Mucosa of rectum (tissue), 2 donors: ENCODE results near the gene PIF1.

ENCODE experiments used
- H3K27ac ChIP-seq, 2 donors: one replicate each; pipeline ENCODE4 v1.7.0; 2013; ENCODE audit warnings: inconsistent platforms in 2 of 2, low read depth in 2 of 2, low read length in 2 of 2
- H3K27me3 ChIP-seq, 2 donors: one replicate each; pipeline ENCODE4 v1.7.0; 2013; ENCODE audit warnings: low read length in 2 of 2; ENCODE audit not compliant: control insufficient read depth in 2 of 2, insufficient read depth in 2 of 2
- H3K36me3 ChIP-seq, 2 donors: one replicate each; pipeline ENCODE4 v1.7.0; 2013; ENCODE audit warnings: low read length in 2 of 2; ENCODE audit not compliant: control insufficient read depth in 2 of 2, insufficient read depth in 2 of 2
- H3K4me1 ChIP-seq, 2 donors: one replicate each; pipeline ENCODE4 v1.7.0; 2013; ENCODE audit warnings: low read length in 2 of 2, mild to moderate bottlenecking in 1 of 2; ENCODE audit not compliant: control insufficient read depth in 2 of 2, insufficient read depth in 2 of 2
- H3K4me3 ChIP-seq, 2 donors: one replicate each; pipeline ENCODE4 v1.7.0; 2013; ENCODE audit warnings: low read length in 2 of 2
- H3K9ac ChIP-seq, 2 donors: one replicate each; pipeline ENCODE4 v1.7.0; 2013; ENCODE audit warnings: low read length in 2 of 2, low read depth in 1 of 2, mild to moderate bottlenecking in 1 of 2
- H3K9me3 ChIP-seq, 2 donors: one replicate each; pipeline ENCODE4 v1.7.0; 2013; ENCODE audit warnings: low read length in 2 of 2; ENCODE audit not compliant: control insufficient read depth in 2 of 2
- donor health status: healthy.
- donor health status: Normal muscosa, but diverticular disease.

The PIF1 gene, protein sequence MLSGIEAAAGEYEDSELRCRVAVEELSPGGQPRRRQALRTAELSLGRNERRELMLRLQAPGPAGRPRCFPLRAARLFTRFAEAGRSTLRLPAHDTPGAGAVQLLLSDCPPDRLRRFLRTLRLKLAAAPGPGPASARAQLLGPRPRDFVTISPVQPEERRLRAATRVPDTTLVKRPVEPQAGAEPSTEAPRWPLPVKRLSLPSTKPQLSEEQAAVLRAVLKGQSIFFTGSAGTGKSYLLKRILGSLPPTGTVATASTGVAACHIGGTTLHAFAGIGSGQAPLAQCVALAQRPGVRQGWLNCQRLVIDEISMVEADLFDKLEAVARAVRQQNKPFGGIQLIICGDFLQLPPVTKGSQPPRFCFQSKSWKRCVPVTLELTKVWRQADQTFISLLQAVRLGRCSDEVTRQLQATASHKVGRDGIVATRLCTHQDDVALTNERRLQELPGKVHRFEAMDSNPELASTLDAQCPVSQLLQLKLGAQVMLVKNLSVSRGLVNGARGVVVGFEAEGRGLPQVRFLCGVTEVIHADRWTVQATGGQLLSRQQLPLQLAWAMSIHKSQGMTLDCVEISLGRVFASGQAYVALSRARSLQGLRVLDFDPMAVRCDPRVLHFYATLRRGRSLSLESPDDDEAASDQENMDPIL

DNA sequence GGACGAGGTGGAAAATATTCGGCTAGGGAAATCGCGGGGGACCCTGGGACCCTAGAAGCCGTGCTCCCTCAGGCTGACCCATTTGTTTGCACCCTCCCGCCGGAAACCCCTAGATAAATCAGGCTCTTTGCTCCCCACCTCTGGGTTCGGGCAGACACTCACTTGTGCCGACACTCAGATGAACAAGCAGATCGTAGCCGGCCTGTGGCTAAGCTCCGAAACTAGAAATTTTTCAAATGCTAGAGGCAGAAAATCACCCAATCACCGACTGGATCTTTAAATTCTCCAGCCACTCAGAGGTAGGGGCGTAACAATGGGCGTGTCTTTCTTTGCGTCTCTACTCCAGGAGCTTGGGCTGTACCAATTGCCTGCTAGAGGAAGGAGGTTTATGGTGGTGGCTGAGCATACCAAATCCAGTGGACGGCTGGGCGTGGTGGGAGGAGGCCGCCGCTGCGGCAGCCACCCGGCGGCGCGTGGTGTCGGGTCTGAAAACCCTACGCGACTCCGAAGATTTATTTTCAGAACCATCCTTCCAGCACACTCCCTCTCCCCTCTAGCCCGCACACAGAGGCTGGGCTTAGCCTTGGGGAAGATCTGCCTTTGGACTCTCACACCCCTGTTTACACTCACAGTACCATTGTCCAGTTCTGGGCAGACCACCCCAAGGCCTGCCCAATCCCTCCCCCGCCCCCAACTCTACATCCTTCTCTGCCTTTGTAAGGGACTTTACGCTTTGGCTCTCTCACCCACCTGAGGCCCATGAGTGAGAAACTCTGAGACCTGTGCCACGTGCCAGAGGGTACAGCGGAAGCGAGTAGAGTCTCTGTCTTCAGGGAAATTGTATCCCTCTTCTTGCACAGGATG lies at the start of gene PIF1:
TSS of gene PIF1 (minus strand) at position 217 of the 864 bp plus-strand sequence. CDS start 1,312 bp downstream, outside the sequence.
- peak within 1 kb of the TSS; percentile 11 to 72 for H3K27ac ChIP-seq
- H3K36me3 ChIP-seq = no peaks in the 10 kb centered on the region
- peak within 1 kb of the TSS; percentile 65 to 82 for H3K4me3 ChIP-seq
- H3K9me3 ChIP-seq = no peaks in the 10 kb centered on the region
- H3K4me1 ChIP-seq = peaks cover 15 to 18% of the 10 kb centered on the region in 2 donors
- peak within 1 kb of the TSS; percentile 42 to 57 for H3K9ac ChIP-seq
- H3K27me3 ChIP-seq = peaks cover 0 to 4% of the 10 kb centered on the region in 2 donors

DNA sequence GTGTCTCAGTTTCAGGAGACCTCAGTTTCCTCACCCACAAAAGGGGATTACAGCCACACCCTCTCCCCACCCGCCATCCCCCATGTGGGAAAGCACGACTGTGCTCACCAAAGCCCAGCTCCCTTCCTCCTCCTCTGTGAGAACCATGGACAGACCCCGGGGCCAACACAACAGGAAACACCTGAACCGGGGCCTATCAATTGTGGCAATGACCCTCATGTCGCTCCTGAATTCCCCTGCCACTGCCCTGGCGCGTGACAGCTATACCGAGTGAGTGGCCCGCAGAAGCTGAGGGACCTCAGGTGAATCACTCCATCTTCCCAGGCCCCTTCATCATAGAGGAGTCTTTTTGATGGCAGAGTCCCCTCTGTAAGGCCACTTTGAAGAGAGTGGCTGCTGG lies 44.9 kb upstream of the PIF1 start:
- Histone ChIP-seq H3K9ac (no peak overlapping the region), H3K4me1 (no peaks in the 10 kb centered on the region), H3K27me3 (no peaks in the 10 kb centered on the region), H3K27ac (no peak overlapping the region), H3K9me3 (no peaks in the 10 kb centered on the region), H3K4me3 (no peak overlapping the region), H3K36me3 (peaks cover 0 to 7% of the 10 kb centered on the region in 2 donors)

DNA sequence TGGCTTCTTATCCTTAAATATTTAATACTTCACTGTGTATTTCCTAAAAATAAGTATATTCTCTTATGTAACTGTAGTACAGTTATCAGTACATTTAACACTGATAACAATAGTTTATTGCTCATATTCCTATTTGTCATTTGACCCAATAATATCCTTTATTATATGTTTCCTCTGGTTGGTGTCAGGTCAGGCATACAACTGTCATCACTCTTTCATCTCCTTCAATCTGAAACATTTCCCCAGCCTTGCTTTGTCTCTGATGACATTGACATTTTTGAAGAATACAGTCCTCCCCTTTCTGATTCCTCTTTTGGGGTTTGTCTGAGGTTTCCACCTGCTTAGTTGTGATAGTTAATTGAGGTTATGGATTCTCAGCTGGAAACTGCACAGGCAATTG lies 44.1 kb upstream of the PIF1 start:
- peaks cover 3 to 11% of the 10 kb centered on the region in 2 donors for H3K36me3 ChIP-seq
- H3K27me3 ChIP-seq = no peaks in the 10 kb centered on the region
- no peak overlapping the region for H3K9ac ChIP-seq
- no peaks in the 10 kb centered on the region for H3K9me3 ChIP-seq
- H3K4me1 ChIP-seq = no peaks in the 10 kb centered on the region
- no peak overlapping the region for H3K4me3 ChIP-seq
- no peak overlapping the region for H3K27ac ChIP-seq

DNA sequence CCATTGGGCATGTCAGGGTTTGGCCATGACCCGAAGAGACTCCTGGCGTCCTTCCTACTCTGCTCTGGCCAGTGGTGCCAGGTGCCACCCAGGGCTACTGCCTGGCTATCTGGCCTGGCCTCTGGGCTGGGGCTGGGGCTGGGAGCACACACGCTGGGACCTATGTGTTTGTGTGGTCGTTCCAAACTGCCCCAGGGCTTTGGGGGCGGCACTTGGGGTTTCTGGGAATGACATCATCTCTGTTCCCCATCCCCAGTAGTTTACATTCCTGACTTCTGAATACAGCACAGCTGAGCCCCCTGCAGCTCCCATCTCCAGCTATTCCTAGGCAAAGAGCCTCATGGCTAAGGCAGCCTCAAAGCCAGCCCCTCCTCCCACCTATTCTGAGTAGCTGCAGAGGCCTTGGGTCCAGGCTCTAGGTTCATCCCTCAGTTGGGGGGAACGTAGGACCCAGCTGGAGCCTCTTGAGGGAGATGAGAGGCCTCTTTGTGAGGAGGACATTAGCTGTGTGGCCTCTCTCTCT lies 40.6 kb upstream of the PIF1 start:
- Histone ChIP-seq H3K36me3 (peaks cover 3 to 18% of the 10 kb centered on the region in 2 donors), H3K9me3 (no peaks in the 10 kb centered on the region), H3K27ac (peak overlapping the region; percentile 30 to 67), H3K27me3 (no peaks in the 10 kb centered on the region), H3K4me3 (no peak overlapping the region), H3K9ac (no peak overlapping the region), H3K4me1 (no peaks in the 10 kb centered on the region)

DNA sequence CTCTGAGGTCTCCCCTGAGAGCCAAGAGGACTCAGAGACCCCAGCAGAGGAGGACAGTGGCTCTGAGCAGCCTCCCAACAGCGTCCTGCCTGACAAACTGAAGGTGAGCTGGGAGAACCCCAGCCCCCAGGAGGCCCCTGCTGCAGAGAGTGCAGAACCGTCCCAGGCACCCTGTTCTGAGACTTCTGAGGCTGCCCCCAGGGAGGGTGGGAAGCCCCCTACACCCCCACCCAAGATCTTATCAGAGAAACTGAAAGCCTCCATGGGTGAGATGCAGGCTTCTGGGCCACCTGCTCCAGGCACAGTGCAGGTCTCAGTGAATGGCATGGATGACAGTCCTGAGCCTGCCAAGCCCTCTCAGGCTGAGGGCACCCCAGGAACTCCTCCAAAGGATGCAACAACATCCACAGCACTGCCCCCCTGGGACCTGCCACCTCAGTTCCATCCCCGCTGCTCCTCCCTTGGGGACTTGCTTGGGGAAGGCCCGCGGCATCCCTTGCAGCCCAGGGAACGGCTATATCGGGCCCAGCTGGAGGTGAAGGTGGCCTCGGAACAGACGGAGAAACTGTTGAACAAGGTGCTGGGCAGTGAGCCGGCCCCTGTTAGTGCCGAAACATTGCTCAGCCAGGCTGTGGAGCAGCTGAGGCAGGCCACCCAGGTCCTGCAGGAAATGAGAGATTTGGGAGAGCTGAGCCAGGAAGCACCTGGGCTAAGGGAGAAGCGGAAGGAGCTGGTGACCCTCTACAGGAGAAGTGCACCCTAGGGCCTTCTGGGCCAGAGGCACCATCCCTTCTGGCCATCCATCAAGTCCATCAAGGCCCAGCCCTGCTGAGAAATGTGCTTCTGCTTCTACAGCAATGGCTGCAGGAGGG lies 39.9 kb upstream of the PIF1 start:
- Histone ChIP-seq H3K4me1 (no peaks in the 10 kb centered on the region), H3K27ac (peak overlapping the region; percentile 30 to 67), H3K4me3 (no peak overlapping the region), H3K9ac (no peak overlapping the region), H3K27me3 (no peaks in the 10 kb centered on the region), H3K36me3 (peaks cover 3 to 22% of the 10 kb centered on the region in 2 donors), H3K9me3 (no peaks in the 10 kb centered on the region)

DNA sequence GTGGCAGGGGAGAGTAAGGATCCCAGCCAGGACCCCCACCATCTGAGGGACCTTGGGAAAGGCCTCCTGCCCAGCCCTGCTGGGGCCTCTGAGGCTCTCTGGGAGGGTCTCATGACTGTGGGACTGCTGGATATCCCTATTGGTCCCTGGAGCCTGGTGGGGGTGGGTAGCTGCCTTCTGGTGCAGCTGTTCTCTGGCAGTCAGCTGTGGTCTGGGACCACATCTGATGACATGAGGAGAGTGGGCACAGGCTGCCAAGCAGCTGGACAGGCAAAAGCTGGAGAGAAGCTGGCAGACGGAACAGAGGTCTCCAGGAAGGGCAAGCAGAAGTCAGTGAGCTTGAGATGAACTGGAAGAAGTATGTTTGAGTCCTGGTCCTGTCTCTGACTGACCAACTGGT lies 38.6 kb upstream of the PIF1 start:
- no peak overlapping the region for H3K4me3 ChIP-seq
- peaks cover 3 to 28% of the 10 kb centered on the region in 2 donors for H3K36me3 ChIP-seq
- H3K9ac ChIP-seq = no peak overlapping the region
- H3K27ac ChIP-seq = no peak overlapping the region
- no peaks in the 10 kb centered on the region for H3K9me3 ChIP-seq
- no peaks in the 10 kb centered on the region for H3K27me3 ChIP-seq
- no peaks in the 10 kb centered on the region for H3K4me1 ChIP-seq

DNA sequence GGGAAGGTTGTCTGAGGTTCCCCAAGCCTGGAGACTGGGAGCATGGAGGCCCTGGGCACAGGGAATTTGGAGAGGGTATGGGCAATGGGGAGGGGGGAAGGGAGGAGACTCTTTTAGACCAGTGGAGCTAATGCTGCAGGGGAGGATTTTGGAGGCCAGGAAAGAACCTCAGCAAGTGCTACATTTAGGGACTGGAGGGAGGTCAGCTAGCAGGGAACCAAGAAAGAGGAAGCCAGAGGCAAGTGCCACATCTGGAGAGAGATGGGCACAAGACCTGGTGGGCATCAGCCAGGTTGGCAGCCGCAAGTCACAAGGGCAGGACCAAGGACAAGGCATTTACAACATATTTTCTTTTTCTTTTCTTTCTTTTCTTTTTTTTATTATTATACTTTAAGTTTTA lies 37.0 kb upstream of the PIF1 start:
- Histone ChIP-seq H3K4me1 (peaks cover 0 to 5% of the 10 kb centered on the region in 2 donors), H3K9ac (no peak overlapping the region), H3K36me3 (peaks cover 3 to 28% of the 10 kb centered on the region in 2 donors), H3K9me3 (no peaks in the 10 kb centered on the region), H3K27me3 (no peaks in the 10 kb centered on the region), H3K27ac (no peak overlapping the region), H3K4me3 (no peak overlapping the region)

DNA sequence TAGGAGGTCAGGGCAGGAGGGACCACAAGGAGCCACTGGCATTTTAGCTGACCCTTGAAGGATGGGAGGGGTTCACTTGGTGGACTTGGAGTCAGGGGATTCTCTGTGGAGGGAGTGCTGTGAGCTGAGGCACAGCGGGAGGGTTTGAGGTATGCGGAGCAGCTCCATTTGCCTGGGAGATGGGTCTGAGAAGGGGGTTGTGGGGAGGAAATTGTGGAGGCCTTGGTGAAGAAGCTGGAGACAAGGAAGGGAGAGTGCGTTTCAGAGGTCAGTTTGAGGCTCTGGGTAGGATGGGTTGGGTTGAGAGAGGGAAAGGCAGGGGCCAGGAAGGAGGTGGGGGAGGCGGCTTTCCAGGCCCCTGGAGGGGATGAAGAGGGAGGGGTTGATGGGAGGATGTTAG lies 36.5 kb upstream of the PIF1 start:
- Histone ChIP-seq H3K9ac (no peak overlapping the region), H3K9me3 (no peaks in the 10 kb centered on the region), H3K4me1 (peaks cover 4 to 9% of the 10 kb centered on the region in 2 donors), H3K27ac (no peak overlapping the region), H3K36me3 (peaks cover 3 to 28% of the 10 kb centered on the region in 2 donors), H3K4me3 (no peak overlapping the region), H3K27me3 (no peaks in the 10 kb centered on the region)

DNA sequence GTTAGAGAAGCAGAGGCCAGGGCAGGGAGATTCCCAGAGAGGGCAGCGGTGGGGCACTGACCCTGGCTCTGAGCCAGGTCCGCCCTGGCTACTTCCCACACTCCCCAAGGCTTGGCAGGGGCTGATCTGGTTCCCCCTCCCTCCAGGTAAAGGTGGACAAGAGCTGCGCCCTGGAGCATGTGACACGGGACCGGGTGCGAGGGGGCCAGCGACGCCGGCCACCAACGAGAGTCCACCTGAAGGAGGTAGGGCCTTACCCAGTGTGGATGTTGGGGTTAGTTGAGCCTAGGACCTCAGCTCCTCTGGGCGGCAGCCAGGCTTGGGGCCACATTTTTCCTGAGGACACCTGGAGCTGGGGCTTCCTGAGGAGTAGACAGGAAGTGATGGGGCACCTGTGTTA lies 35.9 kb upstream of the PIF1 start:
- H3K27ac ChIP-seq = no peak overlapping the region
- no peaks in the 10 kb centered on the region for H3K9me3 ChIP-seq
- H3K36me3 ChIP-seq = peaks cover 3 to 29% of the 10 kb centered on the region in 2 donors
- no peak overlapping the region for H3K4me3 ChIP-seq
- peaks cover 10 to 16% of the 10 kb centered on the region in 2 donors for H3K4me1 ChIP-seq
- H3K27me3 ChIP-seq = no peaks in the 10 kb centered on the region
- no peak overlapping the region for H3K9ac ChIP-seq
